GM10266 (cell line): ENCODE results near the gene MRPL1.

Experiments
- DNase-seq: peaks from one replicate; pipeline ENCODE4 v3.0.0; 2012; ENCODE audit errors: extremely low spot score
- TF ChIP-seq, protein P1 (sequence below): IDR thresholded peaks from 2 replicates; pipeline ENCODE4 v1.5.1; 2012; ENCODE audit warnings: mild to moderate bottlenecking, low read depth; ENCODE audit not compliant: control insufficient read depth, insufficient read depth; ENCODE audit errors: missing control alignments

Gene MRPL1

DNA sequence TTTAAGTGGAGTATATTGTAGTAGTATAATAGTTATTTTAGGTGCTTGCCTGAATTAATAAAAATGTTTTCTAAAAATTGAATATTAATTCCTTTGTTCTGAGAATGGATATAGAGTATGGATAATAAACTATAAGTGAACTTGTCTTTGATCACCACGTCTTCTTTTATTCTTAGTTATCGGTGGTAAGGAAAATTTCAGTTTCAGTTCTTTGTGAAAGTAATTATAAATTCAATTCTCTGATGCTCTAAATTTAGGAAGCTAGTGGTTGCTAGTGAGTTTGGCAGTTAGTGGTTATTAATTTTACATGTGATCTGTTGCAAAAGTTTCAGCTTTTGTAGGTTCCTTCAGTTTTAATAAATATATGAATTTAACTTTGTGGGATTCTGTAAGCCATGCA lies 30.8 kb downstream of the MRPL1 start:
- TF ChIP-seq, protein P1, sequence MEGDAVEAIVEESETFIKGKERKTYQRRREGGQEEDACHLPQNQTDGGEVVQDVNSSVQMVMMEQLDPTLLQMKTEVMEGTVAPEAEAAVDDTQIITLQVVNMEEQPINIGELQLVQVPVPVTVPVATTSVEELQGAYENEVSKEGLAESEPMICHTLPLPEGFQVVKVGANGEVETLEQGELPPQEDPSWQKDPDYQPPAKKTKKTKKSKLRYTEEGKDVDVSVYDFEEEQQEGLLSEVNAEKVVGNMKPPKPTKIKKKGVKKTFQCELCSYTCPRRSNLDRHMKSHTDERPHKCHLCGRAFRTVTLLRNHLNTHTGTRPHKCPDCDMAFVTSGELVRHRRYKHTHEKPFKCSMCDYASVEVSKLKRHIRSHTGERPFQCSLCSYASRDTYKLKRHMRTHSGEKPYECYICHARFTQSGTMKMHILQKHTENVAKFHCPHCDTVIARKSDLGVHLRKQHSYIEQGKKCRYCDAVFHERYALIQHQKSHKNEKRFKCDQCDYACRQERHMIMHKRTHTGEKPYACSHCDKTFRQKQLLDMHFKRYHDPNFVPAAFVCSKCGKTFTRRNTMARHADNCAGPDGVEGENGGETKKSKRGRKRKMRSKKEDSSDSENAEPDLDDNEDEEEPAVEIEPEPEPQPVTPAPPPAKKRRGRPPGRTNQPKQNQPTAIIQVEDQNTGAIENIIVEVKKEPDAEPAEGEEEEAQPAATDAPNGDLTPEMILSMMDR: no peak
- no peak for DNase-seq

DNA sequence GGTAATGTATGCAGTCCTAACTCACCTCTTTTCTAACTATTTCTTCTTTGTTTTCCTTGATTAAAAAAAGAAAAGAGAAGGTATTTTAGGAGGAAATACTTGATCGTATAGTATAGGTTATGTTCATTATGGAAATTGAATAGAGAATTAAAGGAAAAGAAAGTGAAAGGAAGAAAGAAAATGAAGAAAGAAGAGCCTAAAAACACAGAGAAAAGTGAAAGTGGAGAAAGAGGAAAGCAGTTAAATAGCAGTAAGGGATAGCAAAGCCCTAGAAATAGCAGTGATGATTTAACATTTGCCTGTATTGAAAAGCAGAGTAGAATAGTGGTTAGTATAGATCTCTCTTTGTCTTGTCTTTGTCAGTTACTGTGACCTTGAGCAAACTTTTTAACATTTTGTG lies 37.0 kb downstream of the MRPL1 start:
- TF ChIP-seq, protein P1: no peak
- DNase-seq: no peak

DNA sequence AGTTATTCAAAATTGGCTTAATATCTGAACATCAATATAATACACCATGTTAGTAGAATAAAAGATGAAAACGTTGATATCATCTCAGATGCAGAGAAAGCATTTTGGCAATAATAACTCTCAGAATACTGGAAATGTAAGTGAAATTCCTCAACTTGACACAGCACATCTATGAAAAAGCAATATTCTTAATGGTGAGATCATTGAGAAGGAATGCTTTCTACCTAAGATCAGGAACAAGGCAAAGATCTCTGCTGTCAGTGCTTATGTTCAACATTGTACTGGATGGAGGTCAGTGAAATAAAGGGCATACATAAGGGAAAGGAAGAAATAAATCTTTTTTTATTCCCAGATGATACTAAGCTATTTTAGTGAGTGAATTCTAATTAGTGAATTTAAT lies 40.6 kb downstream of the MRPL1 start:
- DNase-seq: no peak

DNA sequence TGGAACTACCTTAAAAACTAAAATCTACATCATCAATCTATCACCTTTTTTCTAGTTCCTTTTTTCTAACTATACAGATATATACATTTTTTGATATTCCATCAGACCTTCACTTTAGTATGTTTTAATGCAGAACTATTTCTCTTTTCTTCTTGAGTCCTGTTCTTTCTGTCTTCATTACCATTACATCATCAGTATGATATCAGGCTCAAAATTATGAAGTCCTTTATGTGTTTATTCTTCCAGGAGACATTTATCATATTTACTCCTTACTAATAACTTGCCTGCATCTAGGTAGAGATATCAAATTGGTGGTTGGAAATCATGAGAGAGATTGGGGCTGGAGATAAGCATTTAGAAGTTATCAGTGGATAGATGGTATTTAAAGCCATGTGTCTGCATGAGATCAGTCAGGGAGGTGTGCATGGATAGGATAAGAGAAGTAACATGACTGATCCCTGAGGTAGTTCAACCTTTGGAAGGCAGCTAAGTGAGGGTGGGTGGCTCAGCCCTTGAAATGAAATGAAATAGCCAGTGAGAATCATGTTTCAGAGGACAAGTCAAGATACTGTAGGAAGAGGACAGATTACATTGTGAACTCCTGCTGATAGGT lies 43.1 kb downstream of the MRPL1 start:
- TF ChIP-seq, protein P1: no peak
- DNase-seq: no peak

More for the DNA sequence above, 40.6 kb downstream of the MRPL1 start:
- TF ChIP-seq, protein P1: no peak

DNA sequence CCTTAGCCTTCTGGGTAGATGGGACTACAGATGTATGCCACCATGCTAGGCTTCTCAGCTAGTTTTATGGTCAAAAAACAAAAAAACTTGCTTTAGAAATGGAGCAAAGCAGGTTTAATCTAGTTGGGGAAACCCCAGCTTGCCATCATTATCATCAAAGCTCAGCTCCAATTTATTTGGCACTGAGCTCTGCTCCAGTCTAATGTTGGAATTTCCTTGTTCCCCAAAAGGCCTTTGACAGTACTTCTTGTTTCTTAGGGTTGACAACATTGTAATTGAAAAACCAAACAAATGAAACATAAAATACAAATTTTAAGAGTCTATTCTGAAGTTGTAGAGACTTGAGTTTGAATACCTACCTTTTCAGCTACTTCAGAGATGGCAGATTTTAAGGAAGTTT lies 48.0 kb downstream of the MRPL1 start:
- TF ChIP-seq, protein P1: no peak
- no peak for DNase-seq

DNA sequence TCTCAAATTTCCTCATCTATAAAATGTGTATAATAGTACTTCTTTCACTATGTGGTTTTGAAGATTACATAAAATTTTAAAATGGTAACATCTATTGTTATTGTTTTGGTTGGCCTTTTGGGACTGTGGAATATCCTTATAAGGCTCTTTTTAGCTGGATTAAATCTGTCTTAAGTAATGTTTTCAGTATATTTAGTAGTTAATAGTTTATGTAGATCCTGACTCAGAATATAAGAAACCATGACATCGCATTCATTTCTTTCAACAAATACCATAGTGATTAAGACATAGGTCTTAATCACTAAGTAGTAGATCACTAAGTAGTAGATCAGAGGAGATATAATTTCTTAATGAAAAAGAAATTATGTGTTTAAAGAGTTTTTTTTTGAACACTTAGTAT lies 48.5 kb downstream of the MRPL1 start:
- TF ChIP-seq, protein P1: no peak
- DNase-seq: no peak

DNA sequence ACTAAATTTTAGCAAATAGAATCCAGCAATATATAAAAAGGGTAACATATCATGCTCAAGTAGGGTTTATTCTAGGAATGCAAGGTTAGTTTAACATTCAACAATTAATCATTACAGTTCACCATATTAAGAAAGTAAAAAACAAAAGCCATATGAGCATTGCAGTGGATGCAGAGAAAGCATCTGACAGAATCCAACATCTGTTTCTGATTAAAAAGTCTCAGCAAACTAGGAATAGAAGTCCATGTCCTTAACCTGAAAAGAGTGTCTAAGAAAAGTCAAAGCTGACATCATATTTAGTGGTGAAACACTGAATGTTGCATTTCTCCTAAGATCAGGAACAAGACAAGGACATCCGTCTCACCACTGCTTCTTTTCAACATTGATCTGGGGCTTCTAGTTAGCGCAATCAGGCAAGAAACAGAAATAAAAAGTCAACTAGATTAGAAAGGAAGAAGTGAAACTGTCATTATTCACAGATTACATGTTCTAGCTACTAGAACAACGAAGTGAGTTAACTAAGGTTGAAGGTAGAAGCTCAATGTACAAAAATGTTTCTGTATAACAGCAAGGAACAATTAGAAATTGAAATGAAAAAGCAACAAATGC lies 49.3 kb downstream of the MRPL1 start:
- DNase-seq: no peak
- TF ChIP-seq, protein P1: no peak
